RWPE1 (cell line): ENCODE results near the gene MORF4L1.
"Not testable (repeated sequence)": the region's sequence is repeated elsewhere in the genome, so short reads cannot be mapped to it uniquely, and the experiment has no call there.

Experiments used
- CTCF ChIA-PET: fragments of 350-600 bp; sonication (Branson Sonifier 250); formaldehyde crosslinking; extraction: SDS; loops from one replicate; lab custom pipeline; 2021; lab: Yijun Ruan, JAX
- POLR2A ChIA-PET: fragments of 400-600 bp; formaldehyde crosslinking; extraction: SDS; loops from one replicate; lab custom pipeline; 2020; ENCODE audit warnings: antibody characterized with exemption; ENCODE audit not compliant: low non-redundant PET; lab: Yijun Ruan, JAX
- DNase-seq: peaks from one replicate; pipeline ENCODE4 v3.0.0; 2012; ENCODE audit warnings: low spot score
- H3K27ac ChIP-seq: fragments of 450-650 bp; 2 replicates; pipeline ENCODE4 v1.5.1; 2017
- TF ChIP-seq, protein P1 (sequence below): fragments of 450-650 bp; conservative IDR thresholded peaks from 2 replicates; pipeline ENCODE4 v1.5.1; 2017; ENCODE audit warnings: low read depth, mild to moderate bottlenecking

The MORF4L1 gene

GRCh38 chr15:78898540-78898939, 25.9 kb downstream of the MORF4L1 start:
- TF ChIP-seq, protein P1, sequence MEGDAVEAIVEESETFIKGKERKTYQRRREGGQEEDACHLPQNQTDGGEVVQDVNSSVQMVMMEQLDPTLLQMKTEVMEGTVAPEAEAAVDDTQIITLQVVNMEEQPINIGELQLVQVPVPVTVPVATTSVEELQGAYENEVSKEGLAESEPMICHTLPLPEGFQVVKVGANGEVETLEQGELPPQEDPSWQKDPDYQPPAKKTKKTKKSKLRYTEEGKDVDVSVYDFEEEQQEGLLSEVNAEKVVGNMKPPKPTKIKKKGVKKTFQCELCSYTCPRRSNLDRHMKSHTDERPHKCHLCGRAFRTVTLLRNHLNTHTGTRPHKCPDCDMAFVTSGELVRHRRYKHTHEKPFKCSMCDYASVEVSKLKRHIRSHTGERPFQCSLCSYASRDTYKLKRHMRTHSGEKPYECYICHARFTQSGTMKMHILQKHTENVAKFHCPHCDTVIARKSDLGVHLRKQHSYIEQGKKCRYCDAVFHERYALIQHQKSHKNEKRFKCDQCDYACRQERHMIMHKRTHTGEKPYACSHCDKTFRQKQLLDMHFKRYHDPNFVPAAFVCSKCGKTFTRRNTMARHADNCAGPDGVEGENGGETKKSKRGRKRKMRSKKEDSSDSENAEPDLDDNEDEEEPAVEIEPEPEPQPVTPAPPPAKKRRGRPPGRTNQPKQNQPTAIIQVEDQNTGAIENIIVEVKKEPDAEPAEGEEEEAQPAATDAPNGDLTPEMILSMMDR: no peak
- no peak overlapping the region for H3K27ac ChIP-seq
- POLR2A ChIA-PET: no interaction called here
- no peak for DNase-seq
- CTCF ChIA-PET: interaction anchor here (0.7 kb wide), 1 partner anchor 17 kb away, joined by 6 read pairs; no protein-coding TSS in a partner anchor

GRCh38 chr15:78900819-78901533, 28.3 kb downstream of the MORF4L1 start:
- H3K27ac ChIP-seq: peak overlapping the region; percentile 8
- POLR2A ChIA-PET, DNase-seq: not testable (repeated sequence)
- CTCF ChIA-PET: interaction anchor here (0.7 kb wide), 1 partner anchor 277 kb away, joined by 3 read pairs; no protein-coding TSS in a partner anchor

DNA sequence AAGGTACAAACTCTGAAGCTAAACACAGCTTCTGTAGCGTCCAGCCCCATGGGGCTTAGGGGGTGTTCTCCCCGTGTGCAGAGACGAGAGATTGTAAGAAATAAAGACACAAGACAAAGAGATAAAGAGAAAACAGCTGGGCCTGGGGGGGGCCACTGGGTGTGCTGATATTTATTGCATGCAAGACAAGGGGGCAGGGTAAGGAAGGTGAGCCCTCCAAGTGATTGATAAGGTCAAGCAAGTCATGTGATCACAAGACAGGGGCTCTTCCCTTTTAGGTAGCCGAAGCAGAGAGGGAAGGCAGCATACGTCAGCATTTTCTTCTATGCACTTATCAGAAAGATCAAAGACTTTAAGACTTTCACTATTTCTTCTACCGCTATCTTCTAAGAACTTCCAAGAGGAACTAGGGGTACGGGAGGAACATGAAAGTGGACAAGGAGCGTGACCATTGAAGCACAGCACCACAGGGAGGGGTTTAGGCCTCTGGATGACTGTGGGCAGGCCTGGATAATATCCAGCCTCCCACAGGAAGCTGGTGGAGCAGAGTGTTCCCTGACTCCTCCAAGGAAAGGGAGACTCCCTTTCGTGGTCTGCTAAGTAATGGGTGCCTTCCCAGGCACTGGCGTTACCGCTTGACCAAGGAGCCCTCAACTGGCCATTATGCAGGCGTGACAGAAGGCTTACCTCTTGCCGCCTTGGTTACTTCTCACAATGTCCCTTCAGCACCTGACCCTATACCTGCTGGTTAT, 29.8 kb downstream of the MORF4L1 start:
- H3K27ac ChIP-seq, POLR2A ChIA-PET, DNase-seq: not testable (repeated sequence)
- CTCF ChIA-PET: interaction anchor here (0.7 kb wide), 1 partner anchor 22 kb away, joined by 4 read pairs; no protein-coding TSS in a partner anchor

DNA sequence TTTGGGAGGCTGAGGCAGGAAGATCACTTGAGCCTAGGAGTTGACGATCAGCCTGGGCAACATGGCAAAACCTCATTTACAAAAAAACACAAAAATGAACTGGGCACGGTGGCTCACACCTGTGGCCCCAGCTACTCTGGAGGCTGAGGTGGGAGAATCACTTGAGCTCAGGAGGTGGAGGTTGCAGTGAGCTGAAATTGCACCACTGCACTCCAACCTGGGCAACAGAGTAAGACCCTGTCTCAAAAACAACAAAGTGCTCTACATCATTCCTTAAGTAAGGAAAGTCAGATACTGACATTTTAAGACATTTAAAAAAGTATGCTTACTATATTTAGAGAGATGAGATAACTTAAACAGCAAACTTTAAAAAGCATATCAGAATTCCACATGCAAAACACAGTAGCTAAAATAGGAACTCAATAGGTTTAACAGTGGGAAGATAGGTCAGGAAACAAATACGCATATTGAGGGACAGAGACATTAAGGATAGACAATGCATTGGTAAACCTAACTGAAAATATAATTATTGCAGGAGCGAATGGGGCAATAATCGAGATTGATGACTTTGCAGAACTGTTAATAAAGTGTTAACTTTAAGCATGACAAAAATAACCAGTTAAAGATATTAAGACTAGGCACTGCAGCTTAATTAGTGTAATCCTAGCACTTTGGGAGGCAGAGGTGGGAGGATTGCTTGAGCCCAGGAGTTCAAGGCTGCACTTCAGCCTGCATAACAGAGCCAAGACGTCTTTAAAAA, 32.1 kb downstream of the MORF4L1 start:
- ChIA-PET POLR2A (no interaction called here), CTCF (interaction anchor here (0.5 to 1.8 kb wide), 3 partner anchors 15 to 280 kb away, joined by 3 to 5 read pairs (median 4); no protein-coding TSS in a partner anchor)
- H3K27ac ChIP-seq: no peak overlapping the region

GRCh38 chr15:78906316-78906620, 33.6 kb downstream of the MORF4L1 start:
- POLR2A ChIA-PET: no interaction called here
- CTCF ChIA-PET: interaction anchor here (0.5 to 0.7 kb wide), 3 partner anchors 12 to 289 kb away, joined by 3 read pairs; no protein-coding TSS in a partner anchor
- TF ChIP-seq, protein P1: no peak
- peak; percentile 25 for DNase-seq
- no peak overlapping the region for H3K27ac ChIP-seq

More for the DNA sequence above, 32.1 kb downstream of the MORF4L1 start:
- no peak for DNase-seq
- TF ChIP-seq, protein P1: no peak

GRCh38 chr15:78907577-78907976, 34.9 kb downstream of the MORF4L1 start:
- no peak overlapping the region for H3K27ac ChIP-seq

More at GRCh38 chr15:78907577-78907976, 34.9 kb downstream of the MORF4L1 start:
- ChIA-PET CTCF (interaction anchor here (2.7 kb wide), 1 partner anchor 277 kb away, joined by 10 read pairs; no protein-coding TSS in a partner anchor), POLR2A (no interaction called here)
- no peak for DNase-seq
- TF ChIP-seq, protein P1: peak; percentile 32
